ENCODE measurements around the gene GABRB2.

DNA sequence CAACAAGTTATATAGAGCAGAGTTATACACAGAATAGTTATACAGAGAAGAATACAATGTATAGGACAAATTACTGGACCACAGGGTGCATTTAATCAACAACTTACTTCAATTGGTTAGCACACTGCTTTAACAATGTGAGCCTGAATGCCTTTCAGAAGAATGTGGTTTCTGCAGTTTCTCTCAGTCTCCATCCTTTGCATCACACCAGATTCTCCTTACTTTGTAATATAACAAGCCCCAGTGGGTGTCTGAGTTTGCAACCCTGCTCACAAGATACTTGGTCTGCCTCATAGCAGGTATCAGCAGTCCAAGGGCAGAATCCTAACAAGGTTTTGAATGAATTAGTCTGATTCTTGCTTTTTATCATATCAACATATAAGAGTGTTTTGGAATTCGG lies 114.6 kb downstream of the GABRB2 start:
- TF ChIP-seq, protein P1, sequence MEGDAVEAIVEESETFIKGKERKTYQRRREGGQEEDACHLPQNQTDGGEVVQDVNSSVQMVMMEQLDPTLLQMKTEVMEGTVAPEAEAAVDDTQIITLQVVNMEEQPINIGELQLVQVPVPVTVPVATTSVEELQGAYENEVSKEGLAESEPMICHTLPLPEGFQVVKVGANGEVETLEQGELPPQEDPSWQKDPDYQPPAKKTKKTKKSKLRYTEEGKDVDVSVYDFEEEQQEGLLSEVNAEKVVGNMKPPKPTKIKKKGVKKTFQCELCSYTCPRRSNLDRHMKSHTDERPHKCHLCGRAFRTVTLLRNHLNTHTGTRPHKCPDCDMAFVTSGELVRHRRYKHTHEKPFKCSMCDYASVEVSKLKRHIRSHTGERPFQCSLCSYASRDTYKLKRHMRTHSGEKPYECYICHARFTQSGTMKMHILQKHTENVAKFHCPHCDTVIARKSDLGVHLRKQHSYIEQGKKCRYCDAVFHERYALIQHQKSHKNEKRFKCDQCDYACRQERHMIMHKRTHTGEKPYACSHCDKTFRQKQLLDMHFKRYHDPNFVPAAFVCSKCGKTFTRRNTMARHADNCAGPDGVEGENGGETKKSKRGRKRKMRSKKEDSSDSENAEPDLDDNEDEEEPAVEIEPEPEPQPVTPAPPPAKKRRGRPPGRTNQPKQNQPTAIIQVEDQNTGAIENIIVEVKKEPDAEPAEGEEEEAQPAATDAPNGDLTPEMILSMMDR (conservative IDR thresholded peaks at IDR 0.05; ENCODE audit: low read depth in 2 of 2) = no peak
- TF ChIP-seq POLR2AphosphoS5 (IDR thresholded peaks at IDR 0.05; ENCODE audit: low read depth) (no peak), EZH2 (IDR thresholded peaks at IDR 0.05; ENCODE audit: low read depth, unreplicated experiment) (no peak), EZH2phosphoT487 (IDR thresholded peaks at IDR 0.05; ENCODE audit: unreplicated experiment) (no peak), CREB1 (CRISPR knock-in tag; IDR thresholded peaks at IDR 0.05; ENCODE audit: low read depth) (no peak), NANOG (IDR thresholded peaks at IDR 0.05; ENCODE audit: borderline replicate concordance) (no peak), ZNF331 (CRISPR knock-in tag; IDR thresholded peaks at IDR 0.05; ENCODE audit: low read depth) (no peak), ZNF114 (CRISPR knock-in tag; IDR thresholded peaks at IDR 0.05) (no peak), JUNB (IDR thresholded peaks at IDR 0.05; ENCODE audit: unreplicated experiment) (no peak)
- TF ChIP-seq, protein P2, sequence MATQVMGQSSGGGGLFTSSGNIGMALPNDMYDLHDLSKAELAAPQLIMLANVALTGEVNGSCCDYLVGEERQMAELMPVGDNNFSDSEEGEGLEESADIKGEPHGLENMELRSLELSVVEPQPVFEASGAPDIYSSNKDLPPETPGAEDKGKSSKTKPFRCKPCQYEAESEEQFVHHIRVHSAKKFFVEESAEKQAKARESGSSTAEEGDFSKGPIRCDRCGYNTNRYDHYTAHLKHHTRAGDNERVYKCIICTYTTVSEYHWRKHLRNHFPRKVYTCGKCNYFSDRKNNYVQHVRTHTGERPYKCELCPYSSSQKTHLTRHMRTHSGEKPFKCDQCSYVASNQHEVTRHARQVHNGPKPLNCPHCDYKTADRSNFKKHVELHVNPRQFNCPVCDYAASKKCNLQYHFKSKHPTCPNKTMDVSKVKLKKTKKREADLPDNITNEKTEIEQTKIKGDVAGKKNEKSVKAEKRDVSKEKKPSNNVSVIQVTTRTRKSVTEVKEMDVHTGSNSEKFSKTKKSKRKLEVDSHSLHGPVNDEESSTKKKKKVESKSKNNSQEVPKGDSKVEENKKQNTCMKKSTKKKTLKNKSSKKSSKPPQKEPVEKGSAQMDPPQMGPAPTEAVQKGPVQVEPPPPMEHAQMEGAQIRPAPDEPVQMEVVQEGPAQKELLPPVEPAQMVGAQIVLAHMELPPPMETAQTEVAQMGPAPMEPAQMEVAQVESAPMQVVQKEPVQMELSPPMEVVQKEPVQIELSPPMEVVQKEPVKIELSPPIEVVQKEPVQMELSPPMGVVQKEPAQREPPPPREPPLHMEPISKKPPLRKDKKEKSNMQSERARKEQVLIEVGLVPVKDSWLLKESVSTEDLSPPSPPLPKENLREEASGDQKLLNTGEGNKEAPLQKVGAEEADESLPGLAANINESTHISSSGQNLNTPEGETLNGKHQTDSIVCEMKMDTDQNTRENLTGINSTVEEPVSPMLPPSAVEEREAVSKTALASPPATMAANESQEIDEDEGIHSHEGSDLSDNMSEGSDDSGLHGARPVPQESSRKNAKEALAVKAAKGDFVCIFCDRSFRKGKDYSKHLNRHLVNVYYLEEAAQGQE (IDR thresholded peaks at IDR 0.05; ENCODE audit: unreplicated experiment) = no peak
- TF ChIP-seq, protein P3, sequence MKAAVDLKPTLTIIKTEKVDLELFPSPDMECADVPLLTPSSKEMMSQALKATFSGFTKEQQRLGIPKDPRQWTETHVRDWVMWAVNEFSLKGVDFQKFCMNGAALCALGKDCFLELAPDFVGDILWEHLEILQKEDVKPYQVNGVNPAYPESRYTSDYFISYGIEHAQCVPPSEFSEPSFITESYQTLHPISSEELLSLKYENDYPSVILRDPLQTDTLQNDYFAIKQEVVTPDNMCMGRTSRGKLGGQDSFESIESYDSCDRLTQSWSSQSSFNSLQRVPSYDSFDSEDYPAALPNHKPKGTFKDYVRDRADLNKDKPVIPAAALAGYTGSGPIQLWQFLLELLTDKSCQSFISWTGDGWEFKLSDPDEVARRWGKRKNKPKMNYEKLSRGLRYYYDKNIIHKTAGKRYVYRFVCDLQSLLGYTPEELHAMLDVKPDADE (IDR thresholded peaks at IDR 0.05) = no peak

Measured in GM23338 (cell line).